ENCODE measurements around the gene NYAP2.

Gene NYAP2

DNA sequence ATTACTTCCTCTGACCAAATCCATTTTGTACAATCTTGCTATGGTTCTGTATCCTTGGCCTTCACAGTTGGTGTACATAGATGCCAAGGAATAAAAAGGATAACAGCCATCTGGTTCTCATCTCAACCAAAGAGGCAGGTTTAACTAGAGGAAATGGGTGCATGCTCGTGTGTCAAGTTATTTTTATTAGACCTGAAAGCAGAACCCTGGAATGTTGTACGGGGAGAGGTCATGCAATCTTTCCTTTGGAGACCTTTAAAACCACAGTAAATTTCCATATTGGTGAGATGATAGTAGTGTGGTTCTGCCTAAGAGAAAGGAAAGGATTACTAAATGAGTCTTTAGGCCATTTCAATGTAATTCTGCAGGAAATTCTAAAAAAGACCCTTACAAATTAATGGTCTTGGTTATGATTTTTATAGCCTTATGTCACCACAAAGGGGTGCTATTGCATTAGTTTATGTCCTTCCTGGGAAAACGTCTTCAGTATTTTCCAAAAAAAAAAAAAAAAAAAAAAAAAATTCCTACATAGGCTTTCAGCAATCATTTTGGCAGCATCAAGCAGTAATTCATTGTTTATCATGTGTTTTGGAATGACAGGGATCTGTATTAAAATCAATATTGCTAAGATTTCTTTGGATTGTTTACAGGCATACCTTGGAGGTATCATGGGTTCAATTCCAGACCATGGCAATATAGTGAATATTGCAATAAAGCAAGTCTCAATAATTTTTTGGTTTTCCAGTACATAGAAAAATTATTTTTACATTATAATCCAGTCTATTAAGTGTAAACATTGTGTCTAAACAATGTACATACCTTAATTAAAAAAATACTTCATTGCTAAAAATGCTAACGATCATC is 270.8 kb downstream of the NYAP2 start:
- no peaks in the 10 kb centered on the region for H3K36me3 ChIP-seq
- H3K27me3 ChIP-seq: no peaks in the 10 kb centered on the region
- H4K20me1 ChIP-seq: no peaks in the 10 kb centered on the region
- no peak overlapping the region for H3K27ac ChIP-seq
- H3K4me3 ChIP-seq: no peak overlapping the region
- H3K9me3 ChIP-seq: no peaks in the 10 kb centered on the region
- no peak overlapping the region for H3K9ac ChIP-seq
- H3K4me2 ChIP-seq: no peak overlapping the region
- no peaks in the 10 kb centered on the region for H3K4me1 ChIP-seq
- no peak for TF ChIP-seq Cebpa-rat (IDR thresholded peaks at IDR 0.05)

- Histone ChIP-seq H3K4me2 (no peak overlapping the region), H3K27me3 (no peaks in the 10 kb centered on the region), H3K4me3 (no peak overlapping the region), H3K36me3 (no peaks in the 10 kb centered on the region), H3K9ac (no peak overlapping the region), H3K9me3 (no peaks in the 10 kb centered on the region), H4K20me1 (no peaks in the 10 kb centered on the region), H3K27ac (no peak overlapping the region), H3K4me1 (no peaks in the 10 kb centered on the region)
- TF ChIP-seq Cebpa-rat (IDR thresholded peaks at IDR 0.05): no peak
Measured at GRCh38 chr2:225678792-225679191, 279.3 kb downstream of the NYAP2 start.

DNA sequence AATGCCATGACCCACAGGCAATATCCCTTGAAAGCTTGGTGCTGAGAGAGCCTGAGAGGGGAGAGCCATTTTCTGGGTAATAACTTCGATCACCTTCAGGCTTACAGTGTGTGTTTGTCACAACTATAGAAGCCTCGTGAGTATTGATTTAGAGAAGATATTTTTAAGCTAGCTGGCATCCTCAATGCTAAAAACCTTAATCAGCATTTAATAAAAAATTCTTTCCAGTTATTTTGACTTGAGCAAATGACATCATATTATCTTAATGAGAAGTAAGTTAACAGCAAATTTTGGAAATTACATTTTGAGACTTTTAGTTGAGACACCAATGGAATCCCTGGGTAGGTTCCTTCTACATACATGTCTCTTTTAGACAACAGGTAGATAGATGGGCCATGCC is 283.7 kb downstream of the NYAP2 start:
- TF ChIP-seq Cebpa-rat (IDR thresholded peaks at IDR 0.05): no peak
- H3K27ac ChIP-seq: no peak overlapping the region
- no peaks in the 10 kb centered on the region for H3K36me3 ChIP-seq
- no peaks in the 10 kb centered on the region for H3K9me3 ChIP-seq
- no peaks in the 10 kb centered on the region for H4K20me1 ChIP-seq
- no peaks in the 10 kb centered on the region for H3K4me1 ChIP-seq
- no peak overlapping the region for H3K4me2 ChIP-seq
- H3K9ac ChIP-seq: no peak overlapping the region
- H3K4me3 ChIP-seq: no peak overlapping the region
- no peaks in the 10 kb centered on the region for H3K27me3 ChIP-seq

DNA sequence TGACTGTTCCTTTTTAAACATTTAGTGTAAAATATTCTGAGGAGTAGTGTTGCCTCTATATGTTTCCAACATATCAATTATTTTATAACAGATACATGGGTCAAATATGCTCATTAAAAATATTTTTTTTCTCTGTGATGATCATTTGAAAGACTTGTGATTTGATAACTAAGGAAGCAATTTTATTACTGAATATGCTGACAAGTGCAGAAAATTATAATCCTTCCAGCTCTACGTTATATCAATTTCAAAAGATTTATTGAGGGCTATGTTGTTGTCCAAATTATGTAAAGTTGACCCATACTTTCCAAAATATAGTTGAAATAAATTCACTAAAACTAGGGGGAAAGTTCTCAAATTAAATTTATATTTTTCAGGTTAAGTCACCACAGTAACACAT is 290.6 kb downstream of the NYAP2 start:
- Histone ChIP-seq H3K27ac (no peak overlapping the region), H4K20me1 (no peaks in the 10 kb centered on the region), H3K4me1 (no peaks in the 10 kb centered on the region), H3K4me3 (no peak overlapping the region), H3K4me2 (no peak overlapping the region), H3K9ac (no peak overlapping the region), H3K9me3 (no peaks in the 10 kb centered on the region), H3K27me3 (no peaks in the 10 kb centered on the region), H3K36me3 (no peaks in the 10 kb centered on the region)
- no peak for TF ChIP-seq Cebpa-rat (IDR thresholded peaks at IDR 0.05)

- Histone ChIP-seq H3K27ac (no peak overlapping the region), H3K4me1 (no peaks in the 10 kb centered on the region), H3K9me3 (no peaks in the 10 kb centered on the region), H3K9ac (no peak overlapping the region), H4K20me1 (no peaks in the 10 kb centered on the region), H3K27me3 (no peaks in the 10 kb centered on the region), H3K36me3 (no peaks in the 10 kb centered on the region), H3K4me3 (no peak overlapping the region), H3K4me2 (no peak overlapping the region)
- TF ChIP-seq Cebpa-rat (IDR thresholded peaks at IDR 0.05): no peak
Measured at GRCh38 chr2:225691711-225692110, 292.2 kb downstream of the NYAP2 start.

DNA sequence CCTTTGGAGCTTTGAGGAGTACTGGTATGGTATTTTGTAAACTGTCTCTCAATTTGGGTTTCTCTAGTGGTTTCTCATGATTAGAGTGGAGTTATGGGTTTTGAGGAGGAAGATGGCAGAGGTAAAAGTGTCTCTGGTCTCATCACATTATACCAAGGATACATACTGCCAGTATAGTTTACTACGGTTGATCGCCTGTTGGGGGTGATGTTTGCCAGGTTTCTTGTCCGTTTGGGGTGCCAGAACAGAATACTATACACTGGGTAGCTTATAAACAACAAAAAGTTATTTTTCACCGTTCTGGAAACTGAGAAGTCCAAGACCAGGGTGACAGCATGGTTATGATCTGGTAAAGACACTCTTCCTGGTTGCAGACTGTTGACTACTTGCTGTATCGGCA is 293.7 kb downstream of the NYAP2 start:
- no peak for TF ChIP-seq Cebpa-rat (IDR thresholded peaks at IDR 0.05)
- Histone ChIP-seq H3K4me1 (no peaks in the 10 kb centered on the region), H3K27ac (no peak overlapping the region)

GRCh38 chr2:225694664-225695063 is 295.2 kb downstream of the NYAP2 start:
- H3K9ac ChIP-seq: no peak overlapping the region
- no peak for TF ChIP-seq Cebpa-rat (IDR thresholded peaks at IDR 0.05)
- H3K27ac ChIP-seq: no peak overlapping the region
- H3K4me1 ChIP-seq: no peaks in the 10 kb centered on the region
- no peak overlapping the region for H3K4me3 ChIP-seq
- H3K4me2 ChIP-seq: no peak overlapping the region
- no peaks in the 10 kb centered on the region for H3K36me3 ChIP-seq
- no peaks in the 10 kb centered on the region for H3K27me3 ChIP-seq
- H4K20me1 ChIP-seq: no peaks in the 10 kb centered on the region
- no peaks in the 10 kb centered on the region for H3K9me3 ChIP-seq

More for the DNA sequence above, 293.7 kb downstream of the NYAP2 start:
- Histone ChIP-seq H3K4me3 (no peak overlapping the region), H4K20me1 (no peaks in the 10 kb centered on the region), H3K9ac (no peak overlapping the region), H3K9me3 (no peaks in the 10 kb centered on the region), H3K36me3 (no peaks in the 10 kb centered on the region), H3K27me3 (no peaks in the 10 kb centered on the region), H3K4me2 (no peak overlapping the region)

DNA sequence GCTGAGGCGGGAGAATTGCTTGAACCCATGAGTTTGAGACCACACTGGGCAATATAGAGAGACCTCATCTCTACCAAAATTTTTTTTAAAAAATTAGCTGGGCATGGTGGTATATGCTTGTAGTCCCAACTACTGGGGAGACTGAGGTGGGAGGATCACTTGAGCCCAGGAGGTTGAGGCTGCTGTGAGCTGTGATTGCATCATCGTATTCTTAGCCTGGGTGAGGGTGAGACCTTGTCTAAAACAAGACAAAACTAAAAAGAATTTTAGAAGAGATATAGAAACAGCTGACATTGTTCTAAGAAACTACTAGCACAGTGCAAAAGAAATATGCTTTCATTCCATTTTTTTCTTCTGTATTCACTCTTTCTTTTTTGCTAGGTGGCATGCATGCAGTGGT is 298.4 kb downstream of the NYAP2 start:
- no peaks in the 10 kb centered on the region for H3K4me1 ChIP-seq
- H3K27me3 ChIP-seq: no peaks in the 10 kb centered on the region
- H3K9ac ChIP-seq: no peak overlapping the region
- no peak overlapping the region for H3K27ac ChIP-seq
- H3K36me3 ChIP-seq: no peaks in the 10 kb centered on the region
- TF ChIP-seq Cebpa-rat (IDR thresholded peaks at IDR 0.05): no peak
- no peak overlapping the region for H3K4me2 ChIP-seq
- no peaks in the 10 kb centered on the region for H4K20me1 ChIP-seq
- no peaks in the 10 kb centered on the region for H3K9me3 ChIP-seq
- H3K4me3 ChIP-seq: no peak overlapping the region
